Keratinocyte (primary cell): ENCODE results near the gene ALDH1L1. TPM values are rescaled to one million over a fixed set of nuclear protein-coding genes. Genes with fewer than 3 reads are reported as not detected.

Experiments used
- DNase-seq: peaks from one replicate; pipeline ENCODE4 v3.0.0-alpha.2; 2011; ENCODE audit warnings: low read depth, missing footprints, low spot score
- FAIRE-seq: peaks from 2 replicates; lab custom pipeline; 2011; peaks lifted over from hg19 to GRCh38; lab: Jason Lieb, UNC
- H2AFZ ChIP-seq: 2 replicates; pipeline ENCODE4 v1.6.0; 2012; ENCODE audit warnings: low read length, control low read depth, inconsistent platforms; ENCODE audit not compliant: control insufficient read depth
- H3K27ac ChIP-seq: 2 replicates; pipeline ENCODE4 v1.5.1; 2011; ENCODE audit warnings: low read length; ENCODE audit not compliant: control insufficient read depth, insufficient read depth
- H3K27me3 ChIP-seq: 3 replicates; pipeline ENCODE4 v1.6.0; 2011; ENCODE audit warnings: low read length; ENCODE audit not compliant: control insufficient read depth, insufficient read depth; ENCODE audit errors: extremely low read depth
- H3K36me3 ChIP-seq, 2 experiments: 2 replicates in 1 of 2; 3 replicates in 1 of 2; pipeline ENCODE4 v1.5.1; 2011; ENCODE audit warnings: low read length in 2 of 2, mild to moderate bottlenecking in 1 of 2; ENCODE audit not compliant: control insufficient read depth in 2 of 2, insufficient read depth in 2 of 2; ENCODE audit errors: extremely low read depth in 1 of 2
- H3K4me1 ChIP-seq: 3 replicates; pipeline ENCODE4 v1.5.1; 2011; ENCODE audit warnings: low read length; ENCODE audit not compliant: control insufficient read depth, insufficient read depth; ENCODE audit errors: extremely low read depth
- H3K4me2 ChIP-seq: 3 replicates; pipeline ENCODE4 v1.6.0; 2011; ENCODE audit warnings: low read depth, low read length; ENCODE audit not compliant: control insufficient read depth, insufficient read depth; ENCODE audit errors: extremely low read depth
- H3K4me3 ChIP-seq, 3 experiments: fragments of 200-600 bp in 1 of 3; sonication (generic) in 1 of 3; 2 replicates in 2 of 3; 3 replicates in 1 of 3; pipeline ENCODE4 v1.5.1; 2011 to 2016; ENCODE audit warnings: low read length in 3 of 3, mild to moderate bottlenecking in 3 of 3, control low read depth in 2 of 3, inconsistent platforms in 1 of 3, low read depth in 1 of 3, mixed read lengths in 1 of 3, mixed run types in 1 of 3, moderate library complexity in 1 of 3; ENCODE audit not compliant: control insufficient read depth in 2 of 3, insufficient read depth in 2 of 3; ENCODE audit errors: extremely low read depth in 1 of 3
- H3K79me2 ChIP-seq: 2 replicates; pipeline ENCODE4 v1.6.0; 2012; ENCODE audit warnings: low read length; ENCODE audit not compliant: control insufficient read depth, insufficient read depth
- H3K9ac ChIP-seq: 3 replicates; pipeline ENCODE4 v1.6.0; 2011; ENCODE audit warnings: low read length; ENCODE audit not compliant: control insufficient read depth, insufficient read depth; ENCODE audit errors: extremely low read depth
- H3K9me1 ChIP-seq: 3 replicates; pipeline ENCODE4 v1.6.0; 2011; ENCODE audit warnings: low read length; ENCODE audit not compliant: control insufficient read depth, insufficient read depth; ENCODE audit errors: extremely low read depth
- H3K9me3 ChIP-seq: 2 replicates; pipeline ENCODE4 v1.5.1; 2012; ENCODE audit warnings: low read depth, low read length; ENCODE audit not compliant: control insufficient read depth
- H4K20me1 ChIP-seq: 3 replicates; pipeline ENCODE4 v1.6.0; 2011; ENCODE audit warnings: low read length; ENCODE audit not compliant: control insufficient read depth, insufficient read depth; ENCODE audit errors: extremely low read depth
- EZH2 ChIP-seq: IDR thresholded peaks from one replicate; pipeline ENCODE4 v1.6.1; 2012; ENCODE audit warnings: inconsistent platforms, mild to moderate bottlenecking, low read length, moderate library complexity
- dilution Hi-C: fragments of 300-500 bp; cut with MboI; formaldehyde crosslinking; loops from one replicate; pipeline ENCODE4 v1.7.0; 2020; ENCODE audit warnings: low sequenced_read_pairs; ENCODE audit not compliant: extremely low pct_ligation_motif_present
- polyA plus RNA-seq, 5 experiments: library from polyadenylated mRNA; depleted of rRNA in 3 of 5; stranded (reverse) in 3 of 5; stranded (forward) in 1 of 5; unstranded in 1 of 5; fragments of >200 nt; gene quantifications; 1 replicate in 1 of 5; 2 replicates in 3 of 5; 3 replicates in 1 of 5; pipeline versions ENCODE4 v1.2.1 to v1.2.3, GENCODE V29; 2011 to 2012; ENCODE audit warnings: missing spikeins in 2 of 5, low read depth in 1 of 5, low replicate concordance in 1 of 5
- TF ChIP-seq, protein P1 (sequence below), 3 experiments: IDR thresholded peaks in 1 of 3; conservative IDR thresholded peaks in 1 of 3; optimal IDR thresholded peaks in 1 of 3; 2 replicates in 2 of 3; 3 replicates in 1 of 3; pipeline versions ENCODE3 to v1.5.1; 2011; ENCODE audit warnings: low read length in 3 of 3, mild to moderate bottlenecking in 3 of 3, moderate library complexity in 2 of 3, control low read depth in 1 of 3, inconsistent platforms in 1 of 3; ENCODE audit not compliant: insufficient read depth in 2 of 3; ENCODE audit errors: extremely low read depth in 1 of 3

Gene ALDH1L1
- polyA plus RNA-seq, 1 donor (not counting 4 experiments of a cell fraction or from before 2014, with no cell fraction given), result 0.35 TPM

DNA sequence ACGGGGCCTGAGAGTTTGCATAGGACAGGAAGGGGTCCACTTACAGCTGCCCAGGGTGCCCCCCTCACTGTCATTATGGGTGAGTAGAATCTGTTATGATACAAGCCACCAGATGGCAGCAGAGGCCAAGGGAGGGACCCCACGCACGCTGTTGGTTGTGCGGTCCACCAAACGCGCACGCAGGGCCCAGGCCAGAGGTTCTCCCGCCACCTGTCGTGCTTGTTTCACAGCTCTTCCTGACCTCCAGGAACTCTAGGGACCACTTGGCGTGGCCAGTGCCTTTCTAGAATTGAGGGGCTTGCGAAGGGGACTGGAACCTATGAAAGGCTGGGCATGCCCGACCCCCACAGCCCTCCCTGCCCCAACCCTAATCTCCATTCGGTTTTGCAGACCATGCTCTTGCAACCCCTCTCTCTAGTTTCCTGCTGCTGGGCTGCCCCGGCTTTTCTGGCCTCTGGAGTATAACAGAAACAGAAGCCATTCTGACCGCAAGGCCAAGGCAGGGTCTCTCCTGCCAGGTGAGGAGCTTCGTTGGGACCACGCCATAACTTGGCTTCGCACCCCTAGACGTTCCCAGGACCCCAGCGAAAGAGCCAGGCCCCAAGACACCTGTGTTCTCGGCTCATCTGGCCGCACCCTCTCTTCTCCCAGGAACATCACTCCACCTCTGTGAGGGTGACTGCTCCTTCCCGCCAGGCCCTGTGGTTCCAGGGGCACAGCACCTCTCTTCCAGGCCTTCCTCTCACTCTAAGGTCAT is 46.0 kb downstream of the ALDH1L1 start:
- H3K9me1 ChIP-seq, result no peaks in the 10 kb centered on the region
- TF ChIP-seq, protein P1, sequence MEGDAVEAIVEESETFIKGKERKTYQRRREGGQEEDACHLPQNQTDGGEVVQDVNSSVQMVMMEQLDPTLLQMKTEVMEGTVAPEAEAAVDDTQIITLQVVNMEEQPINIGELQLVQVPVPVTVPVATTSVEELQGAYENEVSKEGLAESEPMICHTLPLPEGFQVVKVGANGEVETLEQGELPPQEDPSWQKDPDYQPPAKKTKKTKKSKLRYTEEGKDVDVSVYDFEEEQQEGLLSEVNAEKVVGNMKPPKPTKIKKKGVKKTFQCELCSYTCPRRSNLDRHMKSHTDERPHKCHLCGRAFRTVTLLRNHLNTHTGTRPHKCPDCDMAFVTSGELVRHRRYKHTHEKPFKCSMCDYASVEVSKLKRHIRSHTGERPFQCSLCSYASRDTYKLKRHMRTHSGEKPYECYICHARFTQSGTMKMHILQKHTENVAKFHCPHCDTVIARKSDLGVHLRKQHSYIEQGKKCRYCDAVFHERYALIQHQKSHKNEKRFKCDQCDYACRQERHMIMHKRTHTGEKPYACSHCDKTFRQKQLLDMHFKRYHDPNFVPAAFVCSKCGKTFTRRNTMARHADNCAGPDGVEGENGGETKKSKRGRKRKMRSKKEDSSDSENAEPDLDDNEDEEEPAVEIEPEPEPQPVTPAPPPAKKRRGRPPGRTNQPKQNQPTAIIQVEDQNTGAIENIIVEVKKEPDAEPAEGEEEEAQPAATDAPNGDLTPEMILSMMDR (optimal IDR thresholded peaks at IDR 0.05 in 1 of 3, IDR thresholded peaks at IDR 0.05 in 1 of 3, conservative IDR thresholded peaks at IDR 0.05 in 1 of 3; ENCODE audit: extremely low read depth in 1 of 3, insufficient read depth in 2 of 3, low read length in 3 of 3), result peak; percentile 65 to 91 (median 86)
- no peak for TF ChIP-seq EZH2
- no peaks in the 10 kb centered on the region for H3K9me3 ChIP-seq
- H3K27me3 ChIP-seq, result peaks cover 14% of the 10 kb centered on the region
- H3K79me2 ChIP-seq, result no peaks in the 10 kb centered on the region
- no peaks in the 10 kb centered on the region for H3K36me3 ChIP-seq
- H3K9ac ChIP-seq, result no peak overlapping the region
- no peak overlapping the region for H2AFZ ChIP-seq
- H3K4me3 ChIP-seq, result no peak overlapping the region
- no peak overlapping the region for H3K4me2 ChIP-seq
- dilution Hi-C loops, result no loop called here
- no peaks in the 10 kb centered on the region for H3K4me1 ChIP-seq
- FAIRE-seq (no peak), DNase-seq (peak; percentile 11)
- H3K27ac ChIP-seq, result no peak overlapping the region
- no peaks in the 10 kb centered on the region for H4K20me1 ChIP-seq

DNA sequence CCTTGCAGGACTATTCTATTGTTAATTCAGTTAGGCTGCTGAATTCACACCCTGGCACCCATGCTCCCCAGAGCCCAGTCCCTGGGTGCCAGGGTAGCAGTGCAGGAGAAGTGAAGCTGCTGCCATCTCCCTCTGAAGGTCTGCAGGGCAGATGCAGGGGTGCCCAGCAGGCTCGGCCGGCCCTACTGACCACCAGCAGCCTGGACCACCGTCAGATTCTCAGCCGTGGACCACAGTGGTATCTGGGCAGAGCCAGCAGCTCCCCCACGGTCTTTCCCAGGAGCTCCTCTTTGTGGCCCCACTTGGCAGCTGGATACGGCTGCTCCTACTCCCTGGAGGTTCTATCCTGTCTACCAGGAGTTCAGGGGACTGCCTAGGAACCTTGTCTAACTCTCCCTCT is 46.8 kb downstream of the ALDH1L1 start:
- peaks cover 10% of the 10 kb centered on the region for H3K27me3 ChIP-seq
- dilution Hi-C loops, result no loop called here
- no peak overlapping the region for H3K4me2 ChIP-seq
- no peak overlapping the region for H2AFZ ChIP-seq
- H3K79me2 ChIP-seq, result no peaks in the 10 kb centered on the region
- FAIRE-seq, result no peak
- no peaks in the 10 kb centered on the region for H3K36me3 ChIP-seq
- no peaks in the 10 kb centered on the region for H3K9me1 ChIP-seq
- TF ChIP-seq EZH2, result no peak
- TF ChIP-seq, protein P1 (optimal IDR thresholded peaks at IDR 0.05 in 1 of 3, IDR thresholded peaks at IDR 0.05 in 1 of 3, conservative IDR thresholded peaks at IDR 0.05 in 1 of 3; ENCODE audit: extremely low read depth in 1 of 3, insufficient read depth in 2 of 3, low read length in 3 of 3), result no peak
- H3K9ac ChIP-seq, result no peak overlapping the region
- H3K4me3 ChIP-seq, result no peak overlapping the region
- H3K27ac ChIP-seq, result no peak overlapping the region
- DNase-seq, result no peak
- H3K9me3 ChIP-seq, result no peaks in the 10 kb centered on the region
- no peaks in the 10 kb centered on the region for H4K20me1 ChIP-seq
- no peaks in the 10 kb centered on the region for H3K4me1 ChIP-seq
